Fibroblast of the aortic adventitia (primary cell): ENCODE results near the gene LYZL2. TPM values are rescaled to one million over a fixed set of nuclear protein-coding genes. Genes with fewer than 3 reads are reported as not detected.
"Not testable (repeated sequence)": the region's sequence is repeated elsewhere in the genome, so short reads cannot be mapped to it uniquely, and the experiment has no call there.

ENCODE experiments used
- DNase-seq: peaks from one replicate; pipeline ENCODE4 v3.0.0-alpha.2; 2010; ENCODE audit warnings: low read depth
- H3K4me3 ChIP-seq: 2 replicates; pipeline ENCODE4 v1.5.1; 2011; ENCODE audit warnings: low read depth, mild to moderate bottlenecking, control low read depth, low read length, moderate library complexity
- total RNA-seq: library from RNA; depleted of rRNA; stranded (reverse); fragments of >200 nt; gene quantifications from 2 replicates; pipeline ENCODE4 v1.2.3, GENCODE V29; 2012; ENCODE audit warnings: low replicate concordance
- TF ChIP-seq, protein P1 (sequence below): IDR thresholded peaks from 2 replicates; pipeline ENCODE4 v1.5.1; 2011; ENCODE audit warnings: mild to moderate bottlenecking, low read length, control low read depth, inconsistent platforms; ENCODE audit not compliant: insufficient read depth

Gene LYZL2
- total RNA-seq, 1 donor: not detected

DNA sequence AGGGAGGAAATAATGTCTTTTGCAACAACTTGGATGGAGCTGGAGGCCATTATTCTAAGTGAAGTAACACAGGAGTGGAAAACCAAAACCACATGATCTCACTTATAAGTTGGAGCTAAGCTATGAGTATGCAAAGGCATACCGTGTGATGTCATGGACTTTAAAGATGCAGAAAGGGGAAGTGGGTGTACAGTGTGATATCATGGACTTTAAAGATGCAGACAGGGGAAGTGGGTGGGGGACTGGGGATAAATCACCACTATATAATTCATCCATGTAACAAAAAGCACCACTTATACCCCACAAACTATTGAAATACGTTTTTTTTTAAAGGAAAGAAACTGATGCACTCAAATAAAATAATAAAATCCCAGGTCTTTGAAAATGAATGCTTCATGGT lies 29.5 kb downstream of the LYZL2 start:
- TF ChIP-seq, protein P1, sequence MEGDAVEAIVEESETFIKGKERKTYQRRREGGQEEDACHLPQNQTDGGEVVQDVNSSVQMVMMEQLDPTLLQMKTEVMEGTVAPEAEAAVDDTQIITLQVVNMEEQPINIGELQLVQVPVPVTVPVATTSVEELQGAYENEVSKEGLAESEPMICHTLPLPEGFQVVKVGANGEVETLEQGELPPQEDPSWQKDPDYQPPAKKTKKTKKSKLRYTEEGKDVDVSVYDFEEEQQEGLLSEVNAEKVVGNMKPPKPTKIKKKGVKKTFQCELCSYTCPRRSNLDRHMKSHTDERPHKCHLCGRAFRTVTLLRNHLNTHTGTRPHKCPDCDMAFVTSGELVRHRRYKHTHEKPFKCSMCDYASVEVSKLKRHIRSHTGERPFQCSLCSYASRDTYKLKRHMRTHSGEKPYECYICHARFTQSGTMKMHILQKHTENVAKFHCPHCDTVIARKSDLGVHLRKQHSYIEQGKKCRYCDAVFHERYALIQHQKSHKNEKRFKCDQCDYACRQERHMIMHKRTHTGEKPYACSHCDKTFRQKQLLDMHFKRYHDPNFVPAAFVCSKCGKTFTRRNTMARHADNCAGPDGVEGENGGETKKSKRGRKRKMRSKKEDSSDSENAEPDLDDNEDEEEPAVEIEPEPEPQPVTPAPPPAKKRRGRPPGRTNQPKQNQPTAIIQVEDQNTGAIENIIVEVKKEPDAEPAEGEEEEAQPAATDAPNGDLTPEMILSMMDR: no peak
- no peak for DNase-seq
- H3K4me3 ChIP-seq: no peak overlapping the region

DNA sequence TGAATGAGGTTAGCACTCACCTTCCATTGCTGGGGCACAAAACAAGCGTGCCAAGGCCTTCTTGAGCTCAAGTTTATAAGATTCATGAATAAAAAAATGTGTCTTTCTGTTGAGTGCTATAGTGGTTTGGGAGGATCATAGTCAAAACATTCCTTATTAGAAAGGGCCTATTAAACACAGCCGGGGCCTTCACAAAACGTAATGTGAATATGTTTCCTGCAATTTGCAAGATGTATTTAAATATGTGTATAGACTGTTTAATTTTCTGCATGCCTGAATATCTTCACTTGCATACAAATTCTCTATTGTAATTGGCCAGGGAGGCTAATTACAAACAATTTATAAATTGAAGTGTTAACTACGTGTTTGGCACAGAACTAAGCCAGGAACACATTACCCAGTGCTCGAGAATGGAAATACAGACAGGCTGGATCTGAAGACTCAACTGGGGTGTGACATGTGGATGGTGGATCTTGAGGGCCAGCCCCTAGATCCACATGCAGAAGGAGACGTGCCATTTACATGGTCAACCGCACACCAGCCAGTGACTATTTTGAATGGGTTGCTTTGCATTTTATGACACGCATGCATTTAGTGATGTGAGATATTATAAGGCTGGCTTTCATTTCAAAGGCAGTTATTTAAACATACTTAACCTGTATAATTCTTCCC lies 31.3 kb downstream of the LYZL2 start:
- no peak overlapping the region for H3K4me3 ChIP-seq
- TF ChIP-seq, protein P1: no peak
- no peak for DNase-seq

DNA sequence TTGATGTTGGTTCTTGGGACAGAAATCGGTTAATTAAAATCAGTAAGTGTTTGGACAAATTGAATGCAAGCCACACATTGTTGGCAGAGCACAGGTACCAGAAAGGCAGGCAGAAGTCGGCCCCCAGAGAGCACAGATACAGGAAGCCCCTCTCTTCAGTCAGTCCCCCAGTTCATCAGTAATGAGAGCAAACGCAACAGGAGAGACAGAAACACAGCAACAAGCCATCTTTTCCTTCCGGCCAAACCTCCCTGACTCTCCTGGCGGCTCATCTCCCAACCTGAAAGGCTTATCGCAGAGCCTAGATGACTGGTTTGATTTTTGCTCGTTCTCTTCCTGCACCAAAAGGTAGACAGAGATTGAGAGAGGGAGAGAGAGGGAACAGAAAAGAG lies 32.1 kb downstream of the LYZL2 start:
- DNase-seq, H3K4me3 ChIP-seq: not testable (repeated sequence)

DNA sequence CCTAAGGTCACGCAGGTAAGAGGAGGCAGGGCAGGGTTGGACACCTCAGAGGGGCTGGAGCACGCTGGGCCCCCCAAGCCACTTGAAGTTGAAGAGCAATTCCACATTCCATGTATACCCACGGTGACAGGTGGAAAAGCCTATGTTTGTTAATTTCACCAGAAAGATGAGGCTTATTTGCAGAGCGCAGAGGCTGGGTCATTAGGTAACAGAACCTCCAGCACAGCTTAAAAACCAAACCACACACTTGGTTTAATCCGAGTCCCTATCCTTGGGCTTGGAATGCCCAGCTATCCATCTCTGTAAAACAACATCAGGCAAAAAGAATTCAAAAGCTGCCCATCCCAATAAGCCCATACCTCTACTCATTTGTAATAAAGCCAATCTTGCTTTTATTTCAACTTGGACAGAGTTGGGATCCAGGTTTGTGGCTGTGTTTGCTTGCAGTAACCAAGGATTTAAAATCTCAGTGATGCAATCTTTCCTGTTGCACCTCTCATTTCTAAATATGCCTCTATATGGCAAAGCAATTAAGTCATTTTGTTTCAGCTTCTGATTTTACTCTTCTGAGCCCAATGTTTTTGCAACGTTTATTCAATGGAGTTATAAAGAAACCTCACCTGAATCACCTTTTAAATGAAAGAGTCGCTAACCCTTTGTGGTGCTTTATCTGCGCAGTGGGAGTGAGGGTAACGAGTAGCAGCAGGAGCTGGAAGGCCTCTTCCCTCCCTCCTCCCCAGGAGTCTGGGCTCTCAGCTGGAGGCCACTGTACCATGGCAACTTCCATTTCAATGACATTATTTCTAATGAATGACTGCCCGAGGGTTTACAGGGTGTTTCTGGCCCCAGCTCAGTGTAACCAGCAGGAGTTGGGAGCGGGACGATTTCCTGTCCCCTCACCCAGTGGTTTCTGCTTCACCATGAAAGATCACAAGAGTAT lies 32.8 kb downstream of the LYZL2 start:
- not testable (repeated sequence) for H3K4me3 ChIP-seq, DNase-seq

DNA sequence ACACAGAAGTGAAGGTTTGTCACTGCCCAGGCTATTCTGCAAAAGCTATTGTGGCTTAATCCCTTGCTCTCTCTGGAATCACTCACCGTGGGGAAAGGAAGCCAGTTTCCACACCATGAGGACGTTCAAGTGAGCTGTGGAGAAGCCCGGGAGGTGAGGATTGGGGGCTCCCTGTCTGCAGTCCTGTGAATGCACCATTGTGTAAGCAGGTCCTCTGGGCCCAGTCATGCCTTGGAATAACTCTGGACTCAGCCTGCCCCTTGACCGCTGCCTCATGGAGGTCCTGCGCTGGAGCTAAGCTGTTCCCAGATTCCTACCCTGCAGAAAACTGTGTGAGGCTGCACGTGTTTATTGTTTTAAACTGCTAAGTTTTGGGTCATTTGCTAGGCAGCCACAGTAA lies 33.5 kb downstream of the LYZL2 start:
- no peak overlapping the region for H3K4me3 ChIP-seq
- no peak for DNase-seq
- TF ChIP-seq, protein P1: no peak

DNA sequence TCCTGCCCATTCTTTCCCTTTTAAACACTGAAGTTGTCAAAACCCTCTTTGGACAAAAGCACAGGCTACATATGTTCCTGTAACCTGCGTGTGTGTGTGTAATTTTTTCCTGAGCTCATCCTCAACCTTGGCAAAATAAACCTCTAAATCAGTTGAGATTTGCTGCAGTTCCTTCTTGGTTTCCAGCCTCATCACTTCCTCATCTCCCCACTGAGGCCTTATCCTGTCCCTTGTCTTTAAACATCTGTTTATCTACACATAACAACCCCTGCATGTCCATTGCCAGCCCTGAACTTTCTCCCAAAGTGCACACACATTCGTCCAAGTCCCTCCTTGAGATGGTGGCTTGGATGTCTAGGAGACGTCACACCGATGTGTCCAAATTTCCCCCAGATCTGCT lies 35.5 kb downstream of the LYZL2 start:
- TF ChIP-seq, protein P1: no peak
- H3K4me3 ChIP-seq: no peak overlapping the region
- DNase-seq: no peak

DNA sequence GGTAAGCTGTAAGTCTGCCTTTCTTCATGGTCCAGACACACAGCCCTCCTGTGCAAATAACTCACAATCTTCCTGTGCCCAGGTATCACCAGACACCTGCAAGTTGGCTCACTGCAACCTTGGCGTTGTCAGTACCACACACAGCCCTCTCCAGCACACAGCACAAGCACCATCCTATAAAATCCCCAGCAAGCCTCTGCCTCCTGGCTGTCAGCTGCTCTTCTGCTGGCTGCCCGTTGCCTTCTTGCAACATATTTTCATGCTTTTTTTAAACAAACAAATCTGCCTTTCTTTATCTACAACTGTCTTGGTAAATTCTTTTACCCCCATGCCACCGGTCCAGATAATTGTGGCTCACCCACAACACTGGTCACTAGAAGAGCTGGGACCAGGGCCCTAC lies 36.8 kb downstream of the LYZL2 start:
- H3K4me3 ChIP-seq, DNase-seq: not testable (repeated sequence)

DNA sequence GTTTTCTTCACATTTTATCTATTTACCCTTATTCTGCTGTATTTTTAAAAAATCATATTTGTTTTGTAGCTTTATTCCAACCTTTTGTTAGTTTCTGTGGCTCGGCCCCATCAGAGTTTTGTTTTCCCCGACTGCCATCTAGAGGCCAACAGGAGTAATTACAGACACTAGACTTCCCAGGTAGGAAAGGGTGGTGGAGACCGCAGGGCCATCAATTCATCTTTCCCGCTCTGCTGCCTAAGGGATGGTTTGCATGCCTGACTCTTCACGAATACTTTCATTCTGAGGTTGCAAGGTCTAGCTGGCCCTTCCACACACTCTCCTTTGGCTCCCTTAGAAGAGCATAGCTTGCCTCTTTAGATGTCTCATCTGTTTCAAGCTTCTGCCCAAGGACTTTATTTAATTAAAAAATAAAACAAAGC lies 38.3 kb downstream of the LYZL2 start:
- no peak overlapping the region for H3K4me3 ChIP-seq
- DNase-seq: peak; percentile 73
- TF ChIP-seq, protein P1: peak; percentile 77
